CD1c-positive myeloid dendritic cell (primary cell): ENCODE data around the gene OSBPL5.
A peak's percentile ranks its signal among the peaks of the same experiment; 100 is the strongest.
"Not testable (repeated sequence)": the region's sequence is repeated elsewhere in the genome, so short reads cannot be mapped to it uniquely, and the experiment has no call there.

Experiments used
- DNase-seq: peaks from one replicate; pipeline ENCODE4 v3.0.0-alpha.2; 2016; ENCODE audit errors: extremely low spot score

The OSBPL5 gene

GRCh38 chr11:3085052-3085451 is 80.1 kb downstream of the OSBPL5 start:
- no peak for DNase-seq

GRCh38 chr11:3083321-3083720 is 81.8 kb downstream of the OSBPL5 start:
- DNase-seq = no peak

GRCh38 chr11:3081386-3081751 is 83.7 kb downstream of the OSBPL5 start:
- no peak for DNase-seq

GRCh38 chr11:3080733-3081385 is 84.3 kb downstream of the OSBPL5 start:
- no peak for DNase-seq

- no peak for DNase-seq
Observed at GRCh38 chr11:3080104-3080503, 85.0 kb downstream of the OSBPL5 start.

- no peak for DNase-seq
Observed at GRCh38 chr11:3077846-3078440, 87.2 kb downstream of the OSBPL5 start.

GRCh38 chr11:3077189-3077836 is 87.8 kb downstream of the OSBPL5 start:
- no peak for DNase-seq

GRCh38 chr11:3074912-3075589 is 90.1 kb downstream of the OSBPL5 start:
- no peak for DNase-seq

- DNase-seq = no peak
Observed at GRCh38 chr11:3073029-3073435, 92.1 kb downstream of the OSBPL5 start.

- DNase-seq = no peak
Observed at GRCh38 chr11:3069425-3069824, 95.7 kb downstream of the OSBPL5 start.

GRCh38 chr11:3066308-3066707 is 98.8 kb downstream of the OSBPL5 start:
- DNase-seq = not testable (repeated sequence)

- not testable (repeated sequence) for DNase-seq
Observed at GRCh38 chr11:3064709-3065108, 100.4 kb downstream of the OSBPL5 start.

- DNase-seq = not testable (repeated sequence)
Observed at GRCh38 chr11:3063876-3064275, 101.2 kb downstream of the OSBPL5 start.

GRCh38 chr11:3063432-3063831 is 101.7 kb downstream of the OSBPL5 start:
- not testable (repeated sequence) for DNase-seq

- no peak for DNase-seq
Observed at GRCh38 chr11:3060436-3061025, 104.6 kb downstream of the OSBPL5 start.

GRCh38 chr11:3058753-3059664 is 106.1 kb downstream of the OSBPL5 start:
- DNase-seq = peak; percentile 9

GRCh38 chr11:3057069-3057963 is 107.8 kb downstream of the OSBPL5 start, which contains the start of gene CARS1:
TSS of gene CARS1 (minus strand) at chr11:3057423. CDS start at chr11:3057367, 56 bp downstream.
- DNase-seq = peak; percentile 97

GRCh38 chr11:3056296-3057068 is 108.6 kb downstream of the OSBPL5 start:
- DNase-seq = peak; percentile 17

GRCh38 chr11:3055891-3056290 is 109.2 kb downstream of the OSBPL5 start:
- no peak for DNase-seq
